Subcutaneous adipose tissue (tissue), 4 donors: ENCODE measurements around the gene NYAP1. TPM values are rescaled to one million over a fixed set of nuclear protein-coding genes. Genes with fewer than 3 reads are reported as not detected.

Experiments
- CTCF ChIP-seq: fragments of 450-650 bp; IDR thresholded peaks from one replicate; pipeline ENCODE4 v1.5.1; 2016; ENCODE audit warnings: low read depth, mild to moderate bottlenecking, control low read depth, antibody characterized with exemption, moderate library complexity
- total RNA-seq, 4 donors: library from RNA; depleted of rRNA; stranded (reverse); fragments of >200 nt; gene quantifications; one replicate each; pipeline ENCODE4 v1.1.0, GENCODE V29; 2016

The NYAP1 gene
- total RNA-seq, 4 donors from 2014 or later: 0.17 to 0.22 TPM; not detected in 2

GRCh38 chr7:100466653-100467605 is 16.8 kb upstream of the NYAP1 start:
- no peak for TF ChIP-seq CTCF

- no peak for TF ChIP-seq CTCF
These were observed 15.9 kb upstream of the NYAP1 start for GRCh38 chr7:100467638-100468373.

GRCh38 chr7:100469227-100470044 is 14.3 kb upstream of the NYAP1 start:
- no peak for TF ChIP-seq CTCF

GRCh38 chr7:100471021-100471420 is 12.7 kb upstream of the NYAP1 start:
- no peak for TF ChIP-seq CTCF

GRCh38 chr7:100472121-100472851 is 11.4 kb upstream of the NYAP1 start:
- no peak for TF ChIP-seq CTCF

- TF ChIP-seq CTCF: no peak
These were observed 10.8 kb upstream of the NYAP1 start for GRCh38 chr7:100472854-100473499.
